ENCODE data around the gene TBC1D1. TPM values are rescaled to one million over a fixed set of nuclear protein-coding genes. Genes with fewer than 3 reads are reported as not detected.
A peak's percentile ranks its signal among the peaks of the same experiment; 100 is the strongest.

Gene TBC1D1
- total RNA-seq, 1 experiment from 2014 or later: 102 TPM

GRCh38 chr4:38109370-38109769 lies 218.5 kb downstream of the TBC1D1 start:
- Histone ChIP-seq H3K27me3 (ENCODE audit: control insufficient read depth, insufficient read depth, low read length) (no peaks in the 10 kb centered on the region), H3K4me3 (ENCODE audit: insufficient read depth, low read depth, low read length) (no peak overlapping the region), H3K36me3 (replicated peaks; ENCODE audit: control insufficient read depth, insufficient read depth, low read length) (no peaks in the 10 kb centered on the region; the same call in none of the 2 replicates)
- no peak for DNase-seq

GRCh38 chr4:38109896-38110295 lies 219.0 kb downstream of the TBC1D1 start:
- Histone ChIP-seq H3K27me3 (ENCODE audit: control insufficient read depth, insufficient read depth, low read length) (no peaks in the 10 kb centered on the region), H3K36me3 (replicated peaks; ENCODE audit: control insufficient read depth, insufficient read depth, low read length) (no peaks in the 10 kb centered on the region; the same call in none of the 2 replicates), H3K4me3 (ENCODE audit: insufficient read depth, low read depth, low read length) (no peak overlapping the region)
- no peak for DNase-seq

- H3K36me3 ChIP-seq (replicated peaks; ENCODE audit: control insufficient read depth, insufficient read depth, low read length): no peaks in the 10 kb centered on the region; the same call in none of the 2 replicates
- H3K4me3 ChIP-seq (ENCODE audit: insufficient read depth, low read depth, low read length): no peak overlapping the region
- DNase-seq: no peak
- no peaks in the 10 kb centered on the region for H3K27me3 ChIP-seq (ENCODE audit: control insufficient read depth, insufficient read depth, low read length)
Measured at GRCh38 chr4:38111024-38111423, 220.1 kb downstream of the TBC1D1 start.

- no peak for DNase-seq
- Histone ChIP-seq H3K27me3 (ENCODE audit: control insufficient read depth, insufficient read depth, low read length) (no peaks in the 10 kb centered on the region), H3K4me3 (ENCODE audit: insufficient read depth, low read depth, low read length) (no peak overlapping the region), H3K36me3 (replicated peaks; ENCODE audit: control insufficient read depth, insufficient read depth, low read length) (no peaks in the 10 kb centered on the region; the same call in none of the 2 replicates)
Measured at GRCh38 chr4:38111717-38112116, 220.8 kb downstream of the TBC1D1 start.

GRCh38 chr4:38113132-38113531 lies 222.2 kb downstream of the TBC1D1 start:
- no peak overlapping the region for H3K4me3 ChIP-seq (ENCODE audit: insufficient read depth, low read depth, low read length)
- DNase-seq: no peak
- no peaks in the 10 kb centered on the region for H3K27me3 ChIP-seq (ENCODE audit: control insufficient read depth, insufficient read depth, low read length)
- H3K36me3 ChIP-seq (replicated peaks; ENCODE audit: control insufficient read depth, insufficient read depth, low read length): no peaks in the 10 kb centered on the region; the same call in 1 of the 2 replicates

- Histone ChIP-seq H3K36me3 (replicated peaks; ENCODE audit: control insufficient read depth, insufficient read depth, low read length) (peaks cover 1% of the 10 kb centered on the region; the same call in 1 of the 2 replicates), H3K4me3 (ENCODE audit: insufficient read depth, low read depth, low read length) (no peak overlapping the region), H3K27me3 (ENCODE audit: control insufficient read depth, insufficient read depth, low read length) (no peaks in the 10 kb centered on the region)
- no peak for DNase-seq
Measured at GRCh38 chr4:38113551-38113950, 222.7 kb downstream of the TBC1D1 start.

- H3K36me3 ChIP-seq (replicated peaks; ENCODE audit: control insufficient read depth, insufficient read depth, low read length): peaks cover 1% of the 10 kb centered on the region; the same call in 1 of the 2 replicates
- no peaks in the 10 kb centered on the region for H3K27me3 ChIP-seq (ENCODE audit: control insufficient read depth, insufficient read depth, low read length)
- no peak overlapping the region for H3K4me3 ChIP-seq (ENCODE audit: insufficient read depth, low read depth, low read length)
- peak; percentile 67 for DNase-seq
Measured at GRCh38 chr4:38114386-38115150, 223.7 kb downstream of the TBC1D1 start.

GRCh38 chr4:38115601-38116000 lies 224.7 kb downstream of the TBC1D1 start:
- no peak overlapping the region for H3K4me3 ChIP-seq (ENCODE audit: insufficient read depth, low read depth, low read length)
- H3K27me3 ChIP-seq (ENCODE audit: control insufficient read depth, insufficient read depth, low read length): no peaks in the 10 kb centered on the region
- DNase-seq: no peak
- peaks cover 3% of the 10 kb centered on the region; the same call in 1 of the 2 replicates for H3K36me3 ChIP-seq (replicated peaks; ENCODE audit: control insufficient read depth, insufficient read depth, low read length)

GRCh38 chr4:38117591-38117990 lies 226.7 kb downstream of the TBC1D1 start:
- Histone ChIP-seq H3K4me3 (ENCODE audit: insufficient read depth, low read depth, low read length) (no peak overlapping the region), H3K27me3 (ENCODE audit: control insufficient read depth, insufficient read depth, low read length) (no peaks in the 10 kb centered on the region), H3K36me3 (replicated peaks; ENCODE audit: control insufficient read depth, insufficient read depth, low read length) (peaks cover 3% of the 10 kb centered on the region; the same call in 1 of the 2 replicates)
- no peak for DNase-seq

- no peak for DNase-seq
- H3K36me3 ChIP-seq (replicated peaks; ENCODE audit: control insufficient read depth, insufficient read depth, low read length): peaks cover 3% of the 10 kb centered on the region; the same call in 1 of the 2 replicates
- no peaks in the 10 kb centered on the region for H3K27me3 ChIP-seq (ENCODE audit: control insufficient read depth, insufficient read depth, low read length)
- no peak overlapping the region for H3K4me3 ChIP-seq (ENCODE audit: insufficient read depth, low read depth, low read length)
Measured at GRCh38 chr4:38119668-38120385, 228.9 kb downstream of the TBC1D1 start.

GRCh38 chr4:38120772-38121171 lies 229.9 kb downstream of the TBC1D1 start:
- H3K4me3 ChIP-seq (ENCODE audit: insufficient read depth, low read depth, low read length): no peak overlapping the region
- DNase-seq: no peak
- peaks cover 5% of the 10 kb centered on the region for H3K36me3 ChIP-seq (replicated peaks; ENCODE audit: control insufficient read depth, insufficient read depth, low read length)
- H3K27me3 ChIP-seq (ENCODE audit: control insufficient read depth, insufficient read depth, low read length): no peaks in the 10 kb centered on the region

- Histone ChIP-seq H3K36me3 (replicated peaks; ENCODE audit: control insufficient read depth, insufficient read depth, low read length) (peaks cover 5% of the 10 kb centered on the region), H3K27me3 (ENCODE audit: control insufficient read depth, insufficient read depth, low read length) (no peaks in the 10 kb centered on the region), H3K4me3 (ENCODE audit: insufficient read depth, low read depth, low read length) (no peak overlapping the region)
- no peak for DNase-seq
Measured at GRCh38 chr4:38122060-38122459, 231.2 kb downstream of the TBC1D1 start.

- no peak for DNase-seq
- Histone ChIP-seq H3K4me3 (ENCODE audit: insufficient read depth, low read depth, low read length) (no peak overlapping the region), H3K36me3 (replicated peaks; ENCODE audit: control insufficient read depth, insufficient read depth, low read length) (peaks cover 4% of the 10 kb centered on the region), H3K27me3 (ENCODE audit: control insufficient read depth, insufficient read depth, low read length) (peaks cover 7% of the 10 kb centered on the region)
Measured at GRCh38 chr4:38123555-38123954, 232.7 kb downstream of the TBC1D1 start.

GRCh38 chr4:38124961-38125360 lies 234.1 kb downstream of the TBC1D1 start:
- peaks cover 4% of the 10 kb centered on the region for H3K36me3 ChIP-seq (replicated peaks; ENCODE audit: control insufficient read depth, insufficient read depth, low read length)
- H3K4me3 ChIP-seq (ENCODE audit: insufficient read depth, low read depth, low read length): no peak overlapping the region
- no peak for DNase-seq
- H3K27me3 ChIP-seq (ENCODE audit: control insufficient read depth, insufficient read depth, low read length): peaks cover 12% of the 10 kb centered on the region

GRCh38 chr4:38125816-38126215 lies 234.9 kb downstream of the TBC1D1 start:
- H3K4me3 ChIP-seq (ENCODE audit: insufficient read depth, low read depth, low read length): no peak overlapping the region
- DNase-seq: no peak
- peaks cover 12% of the 10 kb centered on the region for H3K27me3 ChIP-seq (ENCODE audit: control insufficient read depth, insufficient read depth, low read length)
- H3K36me3 ChIP-seq (replicated peaks; ENCODE audit: control insufficient read depth, insufficient read depth, low read length): peaks cover 2% of the 10 kb centered on the region

Data from H7 (cell line).